Brain pericyte (primary cell): Measurements from ENCODE around the gene SIRT3.
"Not testable (repeated sequence)": the region's sequence is repeated elsewhere in the genome, so short reads cannot be mapped to it uniquely, and the experiment has no call there.

Experiments used
- DNase-seq: peaks from one replicate; pipeline ENCODE4 v3.0.0-alpha.2; 2012; ENCODE audit warnings: low read depth, low spot score

SIRT3 gene

DNA sequence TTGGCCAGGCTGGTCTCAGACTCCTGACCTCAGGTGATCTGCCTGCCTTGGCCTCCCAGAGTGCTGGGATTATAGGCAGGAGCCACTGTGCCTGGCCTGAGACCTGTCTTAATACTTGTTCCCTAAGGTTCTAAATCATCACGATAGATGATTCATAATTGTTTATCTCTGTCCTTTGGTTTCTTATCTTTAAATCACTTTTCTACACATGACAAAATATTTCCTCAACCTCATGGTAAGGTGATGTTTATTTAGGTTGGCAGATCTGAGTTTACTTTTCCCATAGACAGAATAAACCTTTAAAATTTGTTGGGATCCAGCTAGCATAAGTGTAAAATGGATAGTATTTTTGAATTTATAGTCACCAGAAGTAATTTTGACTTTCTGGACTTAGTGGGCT, 4.2 kb upstream of the SIRT3 start:
- DNase-seq: no peak

- not testable (repeated sequence) for DNase-seq
Observed at GRCh38 chr11:238346-238745, 2.2 kb upstream of the SIRT3 start.

DNA sequence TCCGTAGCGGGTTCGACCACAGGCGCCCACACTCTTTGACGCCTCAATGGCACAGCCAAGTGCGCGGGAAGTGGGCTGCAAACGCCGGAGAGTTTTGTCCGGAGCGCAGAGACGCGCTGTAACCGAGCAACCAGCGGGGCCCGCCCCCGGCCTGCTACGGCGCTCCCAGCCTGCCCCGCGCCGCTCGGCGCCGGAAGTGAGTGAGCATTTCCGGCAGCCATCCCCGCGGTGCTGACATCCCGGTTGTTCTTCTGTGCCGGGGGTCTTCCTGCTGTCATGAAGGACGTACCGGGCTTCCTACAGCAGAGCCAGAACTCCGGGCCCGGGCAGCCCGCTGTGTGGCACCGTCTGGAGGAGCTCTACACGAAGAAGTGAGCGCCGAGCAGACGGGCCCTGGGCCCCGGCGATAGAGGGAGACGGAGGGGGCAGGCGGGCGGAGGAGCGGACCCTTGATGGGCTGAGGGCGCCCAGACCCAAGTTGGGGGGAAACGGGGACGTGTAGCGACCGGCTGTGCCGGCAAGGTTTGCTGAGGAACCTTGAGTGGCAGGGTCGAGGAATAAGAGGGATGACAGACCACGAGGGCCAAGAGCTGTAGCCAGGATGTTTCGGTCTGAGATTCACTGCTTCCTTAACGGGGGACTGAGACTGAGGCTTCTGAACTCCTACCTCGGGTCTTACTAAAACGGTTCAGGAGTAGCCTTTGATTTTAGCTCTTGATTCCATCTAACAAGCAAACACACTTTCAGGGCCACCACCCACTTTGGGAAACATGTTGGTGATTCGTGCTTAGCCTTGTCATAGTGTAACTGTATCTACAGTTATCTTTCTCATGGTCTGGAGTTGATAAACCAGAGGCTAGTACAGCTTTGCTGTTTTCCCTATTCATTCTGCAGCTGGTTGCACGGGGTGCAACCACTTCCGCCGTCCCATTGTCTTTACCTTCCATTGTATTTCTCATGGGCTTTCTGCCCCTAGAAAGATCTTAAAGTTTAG, 929 bp upstream of the SIRT3 start, which contains the start of gene PSMD13:
PSMD13 (plus strand) TSS at position 203 of the 994 bp plus-strand sequence; CDS start at position 277, 74 bp downstream.
- peak; percentile 64 for DNase-seq

DNA sequence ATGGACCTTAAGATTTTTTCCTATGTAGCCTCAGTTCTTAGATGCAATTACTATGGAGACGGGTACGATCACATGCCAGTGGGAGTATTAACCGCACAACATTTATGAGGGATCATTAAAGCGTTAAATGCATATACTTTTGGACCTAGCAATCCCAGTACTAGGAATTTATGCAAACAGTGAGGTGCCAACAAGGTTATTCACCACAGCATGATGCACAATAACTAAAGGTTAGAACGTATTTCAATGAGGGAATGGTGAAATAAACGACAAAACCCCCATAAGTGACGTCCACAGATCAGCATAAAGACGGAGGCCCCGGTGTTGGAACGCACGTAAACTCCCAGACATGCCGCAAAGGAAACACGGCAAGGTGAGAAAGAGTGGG, 539 bp downstream of the SIRT3 start:
- DNase-seq: no peak

DNA sequence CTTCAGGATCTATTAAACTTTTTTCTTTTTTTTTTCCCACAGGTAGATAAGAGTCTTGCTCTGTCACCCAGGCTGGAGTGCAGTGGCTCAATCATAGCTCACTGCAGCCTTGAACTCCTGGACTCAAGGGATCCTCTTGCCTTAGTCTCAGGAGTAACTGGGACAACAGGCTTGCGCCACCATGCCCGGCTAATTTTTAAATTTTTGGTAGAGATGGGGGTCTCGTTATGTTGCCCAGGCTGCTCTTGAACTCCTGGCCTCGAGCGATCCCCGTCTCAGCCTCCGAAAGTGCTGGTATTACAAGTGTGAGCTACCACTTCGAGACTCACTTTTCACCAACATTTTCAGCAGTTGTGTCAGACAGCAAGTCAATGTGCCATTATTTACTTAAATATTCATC, 962 bp downstream of the SIRT3 start:
- DNase-seq: no peak

DNA sequence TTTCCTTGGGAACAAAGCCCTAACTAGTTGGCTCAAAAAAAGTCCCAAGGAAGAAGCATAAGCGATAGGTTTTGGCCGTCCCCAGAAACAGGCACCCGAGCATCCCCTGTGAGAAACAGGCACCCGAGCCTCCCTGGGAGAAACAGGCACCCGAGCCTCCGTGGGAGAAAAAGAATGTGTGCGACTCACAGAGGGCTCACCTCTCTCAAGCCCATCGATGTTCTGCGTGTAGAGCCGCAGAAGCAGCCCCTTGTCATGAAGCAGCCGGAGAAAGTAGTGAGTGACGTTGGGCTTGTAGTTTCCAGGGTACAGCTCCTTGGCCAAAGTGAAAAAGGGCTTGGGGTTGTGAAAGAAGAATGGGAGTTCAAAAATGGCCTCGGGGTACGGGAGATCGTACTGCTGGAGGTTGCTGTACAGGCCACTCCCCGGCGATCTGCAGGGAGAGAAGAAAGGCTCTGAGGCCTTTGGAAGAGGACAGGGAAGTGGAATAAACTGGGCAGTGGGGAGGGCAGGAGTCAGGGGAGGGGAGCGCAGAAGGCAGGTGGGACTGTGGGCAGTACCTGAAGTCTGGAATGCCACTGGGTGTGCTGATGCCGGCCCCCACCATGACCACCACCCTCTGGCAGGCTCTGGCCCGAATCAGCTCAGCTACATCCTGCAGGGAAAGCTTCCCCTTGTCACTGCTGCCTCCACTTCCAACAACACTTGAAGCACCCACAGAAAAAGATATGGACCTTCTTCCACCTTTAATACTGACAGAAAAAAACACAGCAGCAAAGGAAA, 3.2 kb downstream of the SIRT3 start:
- DNase-seq: no peak

DNA sequence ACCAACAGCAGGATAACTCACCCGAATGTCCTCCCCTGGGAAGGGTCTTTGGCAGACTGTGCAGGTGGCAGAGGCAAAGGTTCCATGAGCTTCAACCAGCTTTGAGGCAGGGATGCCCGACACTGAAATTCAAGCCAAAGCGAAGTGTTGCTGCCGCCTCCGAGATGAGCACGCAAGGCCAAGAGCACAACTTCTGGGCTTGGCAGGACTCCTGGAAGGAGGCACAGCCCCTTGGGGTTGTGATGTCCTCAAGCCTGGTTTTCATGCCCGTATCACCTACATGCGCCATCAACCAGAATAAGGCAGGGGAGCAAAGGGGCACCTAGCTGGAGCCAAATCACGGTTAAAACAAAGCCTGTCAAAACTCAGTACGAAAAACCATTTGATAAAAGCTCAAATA, 5.7 kb downstream of the SIRT3 start:
- no peak for DNase-seq

DNA sequence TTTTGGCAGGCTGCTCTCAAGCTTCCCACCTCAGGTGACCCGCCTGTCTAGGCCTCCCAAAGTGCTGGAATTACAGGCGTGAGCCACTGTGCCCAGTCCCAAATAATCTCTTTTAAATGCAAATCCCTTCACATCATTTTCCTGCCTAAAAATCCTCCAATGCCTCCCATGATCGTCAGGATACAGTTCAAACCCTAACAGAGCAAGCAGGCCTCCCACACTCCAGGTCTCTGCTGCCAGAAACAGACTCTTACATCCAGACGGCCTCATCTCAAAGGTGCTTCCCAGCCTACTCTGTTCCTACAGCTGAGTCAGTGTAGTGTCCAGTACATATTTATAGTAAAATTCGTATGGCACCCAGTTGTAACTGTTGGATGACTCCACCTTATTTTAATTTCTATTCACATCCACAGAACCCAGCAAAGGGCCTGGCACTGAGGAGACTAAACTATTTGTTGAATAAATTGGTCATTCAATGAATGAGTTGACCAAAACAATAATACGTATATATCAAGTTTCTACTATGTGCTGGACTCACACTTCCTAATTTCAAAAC, 8.2 kb downstream of the SIRT3 start:
- DNase-seq: no peak

DNA sequence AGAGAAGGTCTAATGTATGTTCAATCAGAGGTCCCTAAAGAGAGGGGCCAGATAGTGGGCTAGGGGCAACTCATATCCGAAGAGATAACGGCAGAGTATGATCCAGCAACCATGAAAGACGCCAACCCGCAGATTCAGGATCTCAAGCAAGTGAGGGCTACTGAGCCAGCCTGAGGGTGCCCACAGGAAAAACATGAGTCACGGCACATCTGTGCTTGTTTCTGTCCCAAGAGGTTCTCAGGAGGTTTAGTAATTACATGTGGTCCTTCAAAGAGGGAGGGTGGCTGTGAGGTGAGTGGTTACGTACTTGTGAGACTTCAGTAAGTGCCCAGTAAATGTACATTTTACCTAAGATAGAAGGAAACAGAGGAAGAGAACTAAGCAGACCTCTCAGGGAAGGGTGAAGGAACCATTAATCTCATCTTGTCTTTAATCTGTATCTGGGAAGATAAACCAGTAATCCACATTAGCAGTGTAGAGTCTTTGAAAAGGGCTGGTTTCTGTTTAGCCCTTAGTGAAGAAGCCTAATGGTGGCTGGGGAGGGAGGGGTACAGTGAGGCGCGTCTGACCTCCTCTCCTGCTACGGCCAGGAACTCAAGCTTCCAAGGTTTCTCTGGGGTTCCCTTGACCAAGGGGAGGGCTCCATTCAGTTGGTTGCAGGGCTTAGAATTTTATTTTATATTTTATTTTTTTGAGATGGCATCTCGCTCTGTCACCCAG, 10.2 kb downstream of the SIRT3 start:
- no peak for DNase-seq

GRCh38 chr11:224424-224823, 11.7 kb downstream of the SIRT3 start:
- no peak for DNase-seq

GRCh38 chr11:223884-224283, 12.3 kb downstream of the SIRT3 start:
- DNase-seq: no peak

DNA sequence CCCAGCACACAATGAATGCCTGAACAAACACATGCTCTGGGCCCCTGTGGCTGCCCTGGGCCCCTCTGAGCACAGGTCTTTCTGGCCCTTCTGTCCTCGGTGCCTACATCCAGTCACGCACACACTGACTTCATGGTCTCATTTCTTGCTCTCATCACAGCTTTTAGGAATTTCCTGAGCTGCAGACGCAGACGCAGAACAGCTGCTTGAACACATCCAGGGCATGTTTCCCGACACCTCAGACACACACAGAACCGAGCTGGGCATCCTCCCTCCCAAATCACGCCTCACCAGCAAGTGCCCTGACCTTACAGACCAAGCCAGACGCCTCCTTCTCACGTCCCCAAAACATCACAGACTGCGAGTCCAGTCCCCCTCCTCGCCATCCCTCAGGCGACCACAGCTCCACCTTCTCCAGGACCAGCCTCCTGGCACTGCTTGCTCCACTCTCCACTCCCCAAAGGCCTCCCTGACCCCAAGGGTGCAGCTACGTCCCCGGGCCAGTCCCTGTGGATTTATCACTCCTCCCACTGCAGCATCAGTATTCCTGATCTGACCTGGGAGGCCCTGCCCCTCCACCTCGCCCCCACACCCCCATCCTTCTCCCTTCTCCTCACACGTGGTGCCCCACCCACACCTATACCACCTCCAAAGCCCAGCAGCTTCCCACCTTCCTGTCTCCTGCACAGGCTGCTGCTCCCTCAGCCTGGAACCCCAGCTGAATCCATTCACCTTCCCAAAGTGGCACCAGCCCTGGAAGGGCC, 12.9 kb downstream of the SIRT3 start:
- DNase-seq: no peak

- DNase-seq: no peak
Observed at GRCh38 chr11:221998-222789, 13.9 kb downstream of the SIRT3 start.

DNA sequence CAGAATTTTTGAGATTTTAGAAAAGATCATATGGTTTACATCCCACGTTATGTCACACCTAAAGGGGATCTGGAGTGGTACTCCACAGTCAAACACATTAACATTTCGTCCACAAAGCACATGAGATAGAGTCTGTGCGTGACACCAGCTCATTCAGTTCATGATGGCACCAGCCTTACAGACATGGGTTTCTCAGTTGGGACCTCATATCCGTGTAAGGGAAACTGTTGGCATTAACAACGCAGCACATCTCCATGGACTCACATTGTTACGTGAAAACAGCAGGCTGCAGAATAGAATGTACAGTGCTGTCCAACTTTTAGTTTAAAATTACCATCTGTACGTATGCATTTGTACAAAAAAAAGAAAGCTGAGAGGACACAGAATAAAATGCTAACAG, 14.6 kb downstream of the SIRT3 start:
- DNase-seq: no peak

DNA sequence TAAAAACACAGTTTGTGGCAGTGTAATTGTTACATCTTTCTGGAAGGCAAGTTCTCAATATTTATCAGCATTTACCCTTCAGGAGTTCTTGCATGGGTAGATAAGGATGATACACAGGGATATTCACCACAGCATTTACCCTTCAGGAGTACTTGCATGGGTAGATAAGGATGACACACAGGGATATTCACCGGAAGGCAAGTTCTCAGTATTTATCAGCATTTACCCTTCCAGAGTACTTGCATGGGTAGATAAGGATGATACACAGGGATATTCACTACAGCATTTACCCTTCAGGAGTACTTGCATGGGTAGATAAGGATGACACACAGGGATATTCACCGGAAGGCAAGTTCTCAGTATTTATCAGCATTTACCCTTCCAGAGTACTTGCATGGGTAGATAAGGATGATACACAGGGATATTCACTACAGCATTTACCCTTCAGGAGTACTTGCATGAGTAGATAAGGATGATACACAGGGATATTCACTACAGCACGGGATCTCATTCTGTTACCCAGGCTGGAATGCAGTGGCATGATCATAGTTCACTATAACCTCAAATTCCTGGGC, 15.4 kb downstream of the SIRT3 start:
- DNase-seq: not testable (repeated sequence)

DNA sequence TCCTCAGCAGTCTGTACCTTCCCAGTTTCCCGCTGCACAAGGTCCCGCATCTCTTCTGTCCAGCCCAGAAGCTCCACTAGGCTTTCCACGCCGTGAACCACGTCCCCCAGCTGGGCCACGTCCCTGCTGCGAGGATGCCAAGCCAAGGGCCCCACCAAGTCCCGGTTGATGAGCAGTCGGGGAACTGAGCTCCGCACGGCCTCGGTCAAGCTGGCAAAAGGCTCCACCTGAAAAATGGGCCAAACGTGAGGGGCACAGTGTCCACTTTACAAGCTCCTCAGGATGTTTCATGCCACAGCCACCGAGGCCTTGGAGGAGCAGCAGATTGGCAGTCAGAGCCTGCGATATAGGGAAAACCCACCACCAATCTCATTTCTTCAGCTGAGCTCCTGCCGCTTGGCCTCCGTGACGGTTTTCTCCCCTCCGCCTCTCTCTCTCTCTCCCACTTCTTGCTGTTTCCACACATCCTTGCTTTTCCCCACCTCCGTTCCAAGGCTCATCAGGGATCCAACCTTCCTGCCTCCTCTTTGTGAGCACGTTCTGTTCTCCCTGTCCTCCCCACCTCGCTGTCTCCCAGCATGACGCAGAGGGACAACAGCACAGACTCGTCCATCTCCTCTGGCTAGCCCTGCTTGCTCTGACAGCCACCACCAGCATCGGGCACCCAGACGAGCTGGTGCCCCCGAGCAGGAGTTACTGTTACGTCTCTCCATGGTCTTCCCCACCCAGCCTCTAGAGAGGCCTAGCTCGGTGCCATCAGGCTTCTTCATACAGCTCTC, 17.1 kb downstream of the SIRT3 start:
- DNase-seq: no peak

- no peak for DNase-seq
Observed at GRCh38 chr11:217704-218103, 18.4 kb downstream of the SIRT3 start.

GRCh38 chr11:216081-216974, 19.8 kb downstream of the SIRT3 start:
- no peak for DNase-seq
